ENCODE measurements around the gene PPFIA3. TPM values are rescaled to one million over a fixed set of nuclear protein-coding genes. Genes with fewer than 3 reads are reported as not detected.

PPFIA3 gene
- total RNA-seq, 1 donor: 1.1 TPM

GRCh38 chr19:49116544-49116943 lies 2.8 kb upstream of the PPFIA3 start:
- no peak for TF ChIP-seq CTCF (IDR thresholded peaks at IDR 0.05; ENCODE audit: extremely low read depth, low read depth, low read length)
- H3K4me3 ChIP-seq (ENCODE audit: insufficient read depth, low read length): no peak overlapping the region
- peak; percentile 35 for DNase-seq (ENCODE audit: insufficient read length, low spot score, missing footprints)
- peaks cover 2% of the 10 kb centered on the region for H3K79me2 ChIP-seq (ENCODE audit: insufficient read depth, low read length)
- H3K27me3 ChIP-seq (ENCODE audit: insufficient read depth, low read length): peaks cover 11% of the 10 kb centered on the region
- no peak overlapping the region for H3K4me2 ChIP-seq (ENCODE audit: insufficient read depth, low read length)
- no peaks in the 10 kb centered on the region for H4K20me1 ChIP-seq (ENCODE audit: insufficient read depth, low read length)
- no peak overlapping the region for H2AFZ ChIP-seq (ENCODE audit: low read length)
- H3K9me3 ChIP-seq (ENCODE audit: low read depth, low read length): no peaks in the 10 kb centered on the region
- H3K4me1 ChIP-seq (ENCODE audit: insufficient read depth, low read length): peaks cover 15% of the 10 kb centered on the region
- H3K27ac ChIP-seq (ENCODE audit: low read depth, low read length): no peak overlapping the region
- no peaks in the 10 kb centered on the region for H3K36me3 ChIP-seq (ENCODE audit: insufficient read depth, low read length)

- Histone ChIP-seq H2AFZ (ENCODE audit: low read length) (peak overlapping the region; percentile 86), H3K4me2 (ENCODE audit: insufficient read depth, low read length) (peak overlapping the region; percentile 89), H3K4me1 (ENCODE audit: insufficient read depth, low read length) (peaks cover 15% of the 10 kb centered on the region), H3K27ac (ENCODE audit: low read depth, low read length) (peak overlapping the region; percentile 78), H3K27me3 (ENCODE audit: insufficient read depth, low read length) (peaks cover 11% of the 10 kb centered on the region), H3K9me3 (ENCODE audit: low read depth, low read length) (no peaks in the 10 kb centered on the region), H3K36me3 (ENCODE audit: insufficient read depth, low read length) (no peaks in the 10 kb centered on the region), H3K4me3 (ENCODE audit: insufficient read depth, low read length) (peak overlapping the region; percentile 78), H3K79me2 (ENCODE audit: insufficient read depth, low read length) (peaks cover 2% of the 10 kb centered on the region), H4K20me1 (ENCODE audit: insufficient read depth, low read length) (no peaks in the 10 kb centered on the region)
- no peak for TF ChIP-seq CTCF (IDR thresholded peaks at IDR 0.05; ENCODE audit: extremely low read depth, low read depth, low read length)
- peak; percentile 63 for DNase-seq (ENCODE audit: insufficient read length, low spot score, missing footprints)
These were observed 1.4 kb upstream of the PPFIA3 start for GRCh38 chr19:49117677-49118564.

- H3K79me2 ChIP-seq (ENCODE audit: insufficient read depth, low read length): peaks cover 1% of the 10 kb centered on the region
These were observed 556 bp upstream of the PPFIA3 start, which contains the start of gene C19orf73 for GRCh38 chr19:49118565-49119410. C19orf73 (minus strand) TSS chr19:49119143; CDS start chr19:49119022, 121 bp downstream.

More at GRCh38 chr19:49118565-49119410, 556 bp upstream of the PPFIA3 start, which contains the start of gene C19orf73:
- Histone ChIP-seq H3K9me3 (ENCODE audit: low read depth, low read length) (no peaks in the 10 kb centered on the region), H3K27ac (ENCODE audit: low read depth, low read length) (peak within 1 kb of the TSS; percentile 78), H4K20me1 (ENCODE audit: insufficient read depth, low read length) (no peaks in the 10 kb centered on the region), H3K27me3 (ENCODE audit: insufficient read depth, low read length) (peaks cover 11% of the 10 kb centered on the region), H3K4me2 (ENCODE audit: insufficient read depth, low read length) (peak within 1 kb of the TSS; percentile 89), H3K36me3 (ENCODE audit: insufficient read depth, low read length) (no peaks in the 10 kb centered on the region), H2AFZ (ENCODE audit: low read length) (peak within 1 kb of the TSS; percentile 86), H3K4me1 (ENCODE audit: insufficient read depth, low read length) (peaks cover 12% of the 10 kb centered on the region), H3K4me3 (ENCODE audit: insufficient read depth, low read length) (peak within 1 kb of the TSS; percentile 78)
- peak; percentile 100 for DNase-seq (ENCODE audit: insufficient read length, low spot score, missing footprints)
- TF ChIP-seq CTCF (IDR thresholded peaks at IDR 0.05; ENCODE audit: extremely low read depth, low read depth, low read length): no peak

All from osteoblast (primary cell).